ENCODE results near the gene CD74.

GRCh38 chr5:150447188-150447587 is 34.5 kb upstream of the CD74 start:
- TF ChIP-seq MAZ (IDR thresholded peaks at IDR 0.05; ENCODE audit: borderline replicate concordance, low read depth, low read length) (no peak), RAD21 (conservative IDR thresholded peaks at IDR 0.05 in 1 of 2, IDR thresholded peaks at IDR 0.05 in 1 of 2) (no peak), ZC3H11A (IDR thresholded peaks at IDR 0.05) (no peak), EP300 (IDR thresholded peaks at IDR 0.05) (no peak)

All from A549 (cell line).